Measurements from ENCODE around the gene KAZN. TPM values are rescaled to one million over a fixed set of nuclear protein-coding genes. Genes with fewer than 3 reads are reported as not detected.

The KAZN gene
- total and polyA plus RNA-seq, 11 donors, result 0.65 to 6.5 (median 2.3) TPM

DNA sequence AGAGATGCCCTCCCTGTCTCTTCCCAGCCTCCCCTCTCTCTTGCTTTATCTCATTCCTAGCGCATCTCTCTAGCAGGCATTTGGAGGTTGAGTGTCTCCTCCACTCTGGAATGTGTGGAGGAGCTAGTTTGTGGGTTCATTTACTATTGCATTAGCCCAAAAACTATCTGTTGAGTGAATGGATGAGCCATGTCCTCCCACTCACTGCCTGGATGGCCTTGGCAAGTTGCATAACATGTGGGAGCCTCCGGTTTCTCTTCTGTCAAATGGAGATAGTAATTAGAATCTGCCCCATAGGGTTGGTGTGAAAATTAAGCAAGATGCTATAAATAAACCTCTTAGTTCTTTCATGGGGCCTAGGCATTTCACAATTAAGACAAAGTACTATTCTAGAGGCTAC is 181.8 kb downstream of the KAZN start:
- intact Hi-C loops (cut with DNase I), result loop anchor here in 5 of 10 donors (5.0 to 10.0 kb wide), 3 partner anchors 125 to 267 kb away; no protein-coding TSS in a partner anchor
- H3K4me1 ChIP-seq, result no peaks in the 10 kb centered on the region
- H3K4me3 ChIP-seq, result no peak overlapping the region
- ATAC-seq (no peak), DNase-seq (no peak)
- no peaks in the 10 kb centered on the region for H3K9me3 ChIP-seq
- H3K27me3 ChIP-seq, result peaks cover 0 to 5% (median 0%) of the 10 kb centered on the region in 9 donors
- 65 to 74% (median 70%) methylated on average over 2 of the region's 2 CpGs for WGBS, 4 donors
- TF ChIP-seq CTCF (IDR thresholded peaks at IDR 0.05) (no peak), POLR2A (IDR thresholded peaks at IDR 0.05) (no peak)
- no peaks in the 10 kb centered on the region for H3K36me3 ChIP-seq
- H3K27ac ChIP-seq, result no peak overlapping the region

- no peaks in the 10 kb centered on the region for H3K9me3 ChIP-seq
- peaks cover 0 to 5% (median 0%) of the 10 kb centered on the region in 9 donors for H3K27me3 ChIP-seq
- WGBS, 4 donors, result 88 to 95% (median 92%) methylated on average over 5 of the region's 5 CpGs
- no peak for DNase-seq
- H3K4me1 ChIP-seq, result no peaks in the 10 kb centered on the region
- intact Hi-C loops (cut with DNase I), result loop anchor here in 5 of 10 donors (5.0 to 10.0 kb wide), 3 partner anchors 123 to 265 kb away; no protein-coding TSS in a partner anchor
- no peaks in the 10 kb centered on the region for H3K36me3 ChIP-seq
- TF ChIP-seq POLR2A (IDR thresholded peaks at IDR 0.05) (no peak), CTCF (IDR thresholded peaks at IDR 0.05) (no peak)
- H3K27ac ChIP-seq, result no peak overlapping the region
- no peak for ATAC-seq
- H3K4me3 ChIP-seq, result no peak overlapping the region
These were observed 183.3 kb downstream of the KAZN start for GRCh38 chr1:14781811-14782210.

DNA sequence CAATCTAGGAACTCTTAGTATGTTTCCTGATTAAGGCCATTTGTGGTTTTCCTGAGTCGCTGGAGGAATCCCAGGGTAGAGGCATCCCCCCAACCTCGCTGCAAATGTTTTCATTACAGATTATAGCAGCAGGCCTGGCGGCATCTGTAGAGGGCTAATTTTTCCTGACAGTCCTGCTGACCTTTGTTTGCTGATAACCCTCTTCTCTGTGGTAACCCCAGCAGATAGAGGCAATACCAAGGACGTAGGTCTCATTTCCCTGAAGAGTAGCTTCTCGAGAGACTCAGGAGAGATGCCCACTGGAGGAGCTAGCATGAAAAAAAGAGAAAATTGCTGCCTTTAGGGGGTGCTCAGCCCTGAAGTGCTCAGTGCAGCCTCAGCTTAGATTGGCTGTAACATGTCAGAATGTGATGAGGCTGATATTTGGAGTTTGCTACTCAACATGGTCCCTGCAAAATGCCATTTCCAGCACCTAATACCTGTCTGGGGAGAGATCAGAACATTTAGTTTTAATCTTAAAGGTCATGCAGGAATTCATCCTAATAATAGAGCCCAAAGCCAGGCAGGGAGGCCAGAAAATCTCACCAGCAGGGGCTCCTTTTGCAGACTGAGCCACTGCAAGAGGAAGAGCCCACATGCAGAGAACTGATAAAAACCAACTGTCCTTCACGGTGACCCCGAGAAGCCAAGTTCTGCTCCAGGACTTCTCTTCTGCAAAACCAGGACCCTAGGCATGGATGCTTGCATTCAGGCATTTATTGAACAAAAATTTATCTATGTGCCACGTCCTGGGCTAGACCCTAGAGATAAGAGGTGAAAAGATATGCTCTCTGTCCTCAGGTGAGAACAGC is 184.5 kb downstream of the KAZN start:
- DNase-seq (no peak), ATAC-seq (no peak)
- no peaks in the 10 kb centered on the region for H3K9me3 ChIP-seq
- H3K27me3 ChIP-seq, result peaks cover 0 to 5% (median 0%) of the 10 kb centered on the region in 9 donors
- no peak overlapping the region for H3K27ac ChIP-seq
- H3K4me1 ChIP-seq, result no peaks in the 10 kb centered on the region
- WGBS, 4 donors, result 46 to 61% (median 55%) methylated on average over 8 of the region's 8 CpGs
- TF ChIP-seq CTCF (IDR thresholded peaks at IDR 0.05) (no peak), POLR2A (IDR thresholded peaks at IDR 0.05) (no peak)
- H3K36me3 ChIP-seq, result no peaks in the 10 kb centered on the region
- intact Hi-C loops (cut with DNase I), result loop anchor here in 5 of 10 donors (5.0 to 10.0 kb wide), 3 partner anchors 122 to 264 kb away; no protein-coding TSS in a partner anchor
- H3K4me3 ChIP-seq, result no peak overlapping the region

- Histone ChIP-seq H3K36me3 (no peaks in the 10 kb centered on the region), H3K4me3 (no peak overlapping the region), H3K4me1 (no peaks in the 10 kb centered on the region), H3K27me3 (peaks cover 0 to 5% (median 0%) of the 10 kb centered on the region in 9 donors), H3K27ac (no peak overlapping the region), H3K9me3 (no peaks in the 10 kb centered on the region)
- ATAC-seq (no peak), DNase-seq (no peak)
- WGBS, 4 donors, result 80 to 83% (median 82%) methylated on average over 7 of the region's 7 CpGs
- intact Hi-C loops (cut with DNase I), result loop anchor here in 5 of 10 donors (5.0 to 10.0 kb wide), 3 partner anchors 121 to 264 kb away; no protein-coding TSS in a partner anchor
- TF ChIP-seq POLR2A (IDR thresholded peaks at IDR 0.05) (no peak), CTCF (IDR thresholded peaks at IDR 0.05) (no peak)
These were observed 185.1 kb downstream of the KAZN start for GRCh38 chr1:14783592-14783886.
